ENCODE data around the gene SLC45A3.

The SLC45A3 gene

DNA sequence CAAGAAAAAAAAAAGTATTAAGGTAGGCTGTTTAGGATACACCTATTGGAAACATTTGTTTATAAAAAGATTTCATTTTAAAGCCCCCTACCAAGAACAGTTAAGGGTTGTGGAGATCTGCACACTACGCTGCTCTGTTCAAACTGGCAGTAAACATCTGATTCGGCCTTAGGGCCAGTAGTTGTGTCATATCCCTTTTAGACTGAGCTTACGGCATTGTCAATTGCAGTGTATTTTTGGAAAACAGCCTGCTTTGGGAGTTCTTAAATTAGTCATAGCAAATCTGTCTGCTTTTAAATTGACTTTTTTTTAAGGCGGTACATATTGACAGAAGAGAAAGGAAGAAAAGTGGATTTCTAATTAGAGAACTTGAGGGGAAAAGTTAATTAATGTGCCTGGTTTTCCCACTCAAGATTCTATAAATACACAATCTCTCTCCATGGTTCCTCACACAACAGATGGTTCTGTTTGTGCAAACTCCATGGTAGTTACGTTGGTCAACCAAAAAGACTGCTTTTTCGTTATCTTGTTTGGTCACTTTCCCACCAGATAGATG lies 46.8 kb downstream of the SLC45A3 start:
- Histone ChIP-seq H3K4me1 (no peaks in the 10 kb centered on the region), H3K27me3 (ENCODE audit: control insufficient read depth, insufficient read depth, low read length) (no peaks in the 10 kb centered on the region), H3K4me2 (ENCODE audit: low read length) (no peak overlapping the region), H3K27ac (no peak overlapping the region), H3K36me3 (ENCODE audit: control insufficient read depth, insufficient read depth, low read length) (no peaks in the 10 kb centered on the region), H3K9ac (no peak overlapping the region), H3K79me2 (peaks cover 9% of the 10 kb centered on the region), H3K4me3 (ENCODE audit: low read depth, low read length) (no peak overlapping the region), H2AFZ (no peak overlapping the region), H3K9me3 (ENCODE audit: control insufficient read depth, low read length) (no peaks in the 10 kb centered on the region)
- TF ChIP-seq, protein P1, sequence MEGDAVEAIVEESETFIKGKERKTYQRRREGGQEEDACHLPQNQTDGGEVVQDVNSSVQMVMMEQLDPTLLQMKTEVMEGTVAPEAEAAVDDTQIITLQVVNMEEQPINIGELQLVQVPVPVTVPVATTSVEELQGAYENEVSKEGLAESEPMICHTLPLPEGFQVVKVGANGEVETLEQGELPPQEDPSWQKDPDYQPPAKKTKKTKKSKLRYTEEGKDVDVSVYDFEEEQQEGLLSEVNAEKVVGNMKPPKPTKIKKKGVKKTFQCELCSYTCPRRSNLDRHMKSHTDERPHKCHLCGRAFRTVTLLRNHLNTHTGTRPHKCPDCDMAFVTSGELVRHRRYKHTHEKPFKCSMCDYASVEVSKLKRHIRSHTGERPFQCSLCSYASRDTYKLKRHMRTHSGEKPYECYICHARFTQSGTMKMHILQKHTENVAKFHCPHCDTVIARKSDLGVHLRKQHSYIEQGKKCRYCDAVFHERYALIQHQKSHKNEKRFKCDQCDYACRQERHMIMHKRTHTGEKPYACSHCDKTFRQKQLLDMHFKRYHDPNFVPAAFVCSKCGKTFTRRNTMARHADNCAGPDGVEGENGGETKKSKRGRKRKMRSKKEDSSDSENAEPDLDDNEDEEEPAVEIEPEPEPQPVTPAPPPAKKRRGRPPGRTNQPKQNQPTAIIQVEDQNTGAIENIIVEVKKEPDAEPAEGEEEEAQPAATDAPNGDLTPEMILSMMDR (IDR thresholded peaks at IDR 0.05): no peak

DNA sequence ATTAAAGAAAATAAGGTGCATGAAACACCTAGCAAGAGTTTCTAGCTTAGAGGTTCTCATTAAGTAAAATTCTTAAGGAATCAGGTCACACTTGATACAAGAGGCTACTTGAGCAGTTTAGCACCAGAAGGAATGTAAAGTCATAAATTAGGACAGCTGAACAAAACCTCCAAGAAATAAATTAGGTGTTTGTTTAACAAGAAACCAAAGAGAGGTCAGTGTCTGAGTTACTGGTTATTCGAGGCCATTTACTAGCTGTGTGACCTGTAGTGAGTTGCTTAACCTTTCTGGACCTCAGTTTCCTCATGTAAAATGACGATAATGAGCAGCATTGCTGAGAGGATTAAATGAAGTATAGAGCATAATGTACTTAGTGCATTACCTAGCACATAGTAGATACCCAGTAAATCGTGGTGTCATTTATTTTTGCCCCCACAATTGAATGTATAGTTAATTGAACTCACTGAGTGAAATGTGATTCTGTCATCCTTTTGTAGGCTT lies 47.6 kb downstream of the SLC45A3 start:
- Histone ChIP-seq H3K27me3 (ENCODE audit: control insufficient read depth, insufficient read depth, low read length) (no peaks in the 10 kb centered on the region), H3K4me1 (no peaks in the 10 kb centered on the region), H3K27ac (peak overlapping the region; percentile 89), H3K36me3 (ENCODE audit: control insufficient read depth, insufficient read depth, low read length) (no peaks in the 10 kb centered on the region), H3K4me2 (ENCODE audit: low read length) (peak overlapping the region; percentile 86), H3K9ac (no peak overlapping the region), H3K9me3 (ENCODE audit: control insufficient read depth, low read length) (no peaks in the 10 kb centered on the region), H3K4me3 (ENCODE audit: low read depth, low read length) (peak overlapping the region; percentile 79), H3K79me2 (peaks cover 12% of the 10 kb centered on the region), H2AFZ (peak overlapping the region; percentile 93)
- TF ChIP-seq, protein P1 (IDR thresholded peaks at IDR 0.05): no peak

DNA sequence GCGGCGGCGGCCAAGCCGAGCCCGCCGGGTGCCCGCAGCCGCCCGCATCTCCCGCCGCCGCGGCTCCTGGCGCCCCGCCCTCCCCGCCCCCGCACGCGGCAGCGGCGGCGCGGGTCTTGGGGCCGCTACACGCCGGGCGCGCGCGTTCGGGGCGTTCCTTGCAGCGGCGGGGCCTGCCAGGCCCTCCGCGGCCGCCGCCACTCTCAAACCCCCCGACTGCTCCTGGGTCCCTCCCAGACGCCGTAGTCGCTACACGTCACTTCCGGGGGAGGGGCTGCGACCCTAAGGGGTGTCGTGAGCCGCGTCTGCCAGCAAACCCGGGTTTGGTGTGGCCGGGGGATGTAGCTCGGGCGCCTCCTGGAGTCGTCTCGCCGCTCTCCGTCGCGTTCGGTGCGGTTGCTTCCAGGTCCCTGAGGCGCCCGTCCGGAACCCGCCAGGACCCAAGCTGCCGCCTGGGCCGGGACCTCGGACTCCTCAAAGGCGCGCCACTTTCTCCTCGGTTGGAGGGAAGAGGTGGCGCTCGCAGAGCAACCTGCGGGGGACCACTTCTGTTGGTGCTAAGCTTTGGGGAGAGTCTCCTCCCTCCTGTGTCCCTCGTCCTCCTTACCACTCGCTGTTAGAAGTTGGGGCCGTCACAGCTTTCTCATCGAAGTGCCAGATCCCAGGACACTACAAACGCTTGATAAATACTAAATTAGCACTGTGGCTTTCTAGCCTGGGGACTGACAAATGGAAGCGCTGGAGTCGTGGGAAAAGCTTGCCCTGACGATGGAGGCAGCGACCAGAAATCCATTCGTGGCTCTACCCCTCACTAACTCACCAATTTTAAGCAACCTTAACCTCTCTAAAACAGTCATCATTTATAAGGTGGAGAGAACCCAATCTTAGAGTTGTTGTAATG lies 48.3 kb downstream of the SLC45A3 start, which contains the start of gene ELK4:
Gene ELK4 (minus strand): TSS at position 244 of the 901 bp plus-strand sequence. CDS start 8,129 bp downstream, outside the sequence.
- Histone ChIP-seq H3K79me2 (peaks cover 12% of the 10 kb centered on the region), H3K4me1 (no peaks in the 10 kb centered on the region), H3K4me3 (ENCODE audit: low read depth, low read length) (peak within 1 kb of the TSS; percentile 91), H3K9ac (peak within 1 kb of the TSS; percentile 67), H3K27me3 (ENCODE audit: control insufficient read depth, insufficient read depth, low read length) (no peaks in the 10 kb centered on the region), H3K4me2 (ENCODE audit: low read length) (peak within 1 kb of the TSS; percentile 92), H3K27ac (peak within 1 kb of the TSS; percentile 89), H3K36me3 (ENCODE audit: control insufficient read depth, insufficient read depth, low read length) (no peaks in the 10 kb centered on the region), H2AFZ (peak within 1 kb of the TSS; percentile 93), H3K9me3 (ENCODE audit: control insufficient read depth, low read length) (no peaks in the 10 kb centered on the region)
- TF ChIP-seq, protein P1 (IDR thresholded peaks at IDR 0.05): peak; percentile 61

DNA sequence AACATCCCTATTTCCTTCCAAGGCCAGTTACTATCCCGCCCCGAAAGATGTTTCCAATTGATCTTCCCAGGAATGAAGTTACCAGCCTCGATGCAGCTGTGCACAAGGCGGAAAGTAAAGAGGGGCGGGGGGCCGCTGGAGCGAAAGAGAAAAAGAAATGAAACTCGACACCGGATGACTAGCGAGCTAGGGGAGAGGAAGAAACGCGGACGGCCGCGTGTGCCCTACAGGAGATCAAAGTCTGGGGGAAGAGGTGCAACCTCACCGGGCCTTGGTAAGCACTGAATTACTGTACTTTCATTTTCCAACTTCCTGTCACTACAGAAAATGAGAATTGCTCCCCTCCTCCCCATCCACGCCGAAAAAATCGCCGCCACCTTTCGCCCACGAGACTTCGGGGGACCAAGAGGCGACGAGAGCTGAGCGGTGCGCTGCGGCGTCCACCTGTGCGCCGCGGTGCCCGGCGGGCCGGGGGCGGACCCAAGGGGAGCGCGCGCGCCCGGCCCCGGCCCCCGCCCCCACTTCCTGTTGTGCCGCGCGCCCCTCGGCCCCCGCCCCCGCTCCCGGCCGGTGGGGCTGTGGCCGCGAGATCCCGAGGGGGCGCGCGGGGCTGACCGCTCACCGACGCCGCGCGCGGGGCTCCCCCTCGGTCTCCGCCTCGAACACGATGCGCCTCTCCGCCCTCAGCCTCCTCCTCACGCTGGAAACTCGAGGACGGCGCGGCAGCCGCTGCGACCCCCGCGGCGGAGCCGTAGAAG lies 49.1 kb downstream of the SLC45A3 start:
- peak overlapping the region; percentile 79 for H2AFZ ChIP-seq
- peak overlapping the region; percentile 92 for H3K4me2 ChIP-seq (ENCODE audit: low read length)
- no peaks in the 10 kb centered on the region for H3K4me1 ChIP-seq
- no peaks in the 10 kb centered on the region for H3K36me3 ChIP-seq (ENCODE audit: control insufficient read depth, insufficient read depth, low read length)
- H3K79me2 ChIP-seq: peaks cover 15% of the 10 kb centered on the region
- H3K4me3 ChIP-seq (ENCODE audit: low read depth, low read length): peak overlapping the region; percentile 91
- peak overlapping the region; percentile 79 for H3K27ac ChIP-seq
- TF ChIP-seq, protein P1 (IDR thresholded peaks at IDR 0.05): no peak
- H3K9ac ChIP-seq: no peak overlapping the region
- H3K27me3 ChIP-seq (ENCODE audit: control insufficient read depth, insufficient read depth, low read length): no peaks in the 10 kb centered on the region
- no peaks in the 10 kb centered on the region for H3K9me3 ChIP-seq (ENCODE audit: control insufficient read depth, low read length)
